NCI-H187 treated with DMSO at 0.1 percent for 48 hours (cell line): ENCODE results near the gene SCT.

Experiments
- DNase-seq: peaks from one replicate; lab custom pipeline; 2025; lab: John Stamatoyannopoulos, UW

Gene SCT

GRCh38 chr11:621838-622237 is 5.1 kb downstream of the SCT start:
- DNase-seq: no peak

GRCh38 chr11:620935-621814 is 5.8 kb downstream of the SCT start:
- DNase-seq: no peak

GRCh38 chr11:620201-620600 is 6.8 kb downstream of the SCT start:
- DNase-seq: no peak

- DNase-seq: no peak
Measured at GRCh38 chr11:619628-620050, 7.3 kb downstream of the SCT start.

- DNase-seq: no peak
Measured at GRCh38 chr11:618856-619627, 7.9 kb downstream of the SCT start.

GRCh38 chr11:617912-618682 is 8.9 kb downstream of the SCT start:
- no peak for DNase-seq

- no peak for DNase-seq
Measured at GRCh38 chr11:617199-617911, 9.6 kb downstream of the SCT start.

GRCh38 chr11:616320-617198 is 10.4 kb downstream of the SCT start:
- DNase-seq: no peak

- peak; percentile 63 for DNase-seq
Measured at GRCh38 chr11:615504-616319, 11.3 kb downstream of the SCT start, which contains the start of gene IRF7. TSS of gene IRF7 (minus strand) at chr11:615950. CDS start at chr11:615364, 586 bp downstream.

GRCh38 chr11:614623-615503 is 12.1 kb downstream of the SCT start:
- DNase-seq: no peak

- no peak for DNase-seq
Measured at GRCh38 chr11:614021-614622, 12.9 kb downstream of the SCT start.

- peak; percentile 10 for DNase-seq
Measured at GRCh38 chr11:613369-613968, 13.5 kb downstream of the SCT start.

GRCh38 chr11:612961-613300 is 14.1 kb downstream of the SCT start:
- no peak for DNase-seq

- no peak for DNase-seq
Measured at GRCh38 chr11:612201-612960, 14.6 kb downstream of the SCT start.

- DNase-seq: no peak
Measured at GRCh38 chr11:611001-611996, 15.7 kb downstream of the SCT start.
